GM23338 (cell line): ENCODE results near the gene RIPPLY1. TPM values are rescaled to one million over a fixed set of nuclear protein-coding genes. Genes with fewer than 3 reads are reported as not detected.

Experiments
- ATAC-seq: fragments of 200-7000 bp; cut with Tn5 transposase; 3 replicates; pipeline ENCODE4 v1.9.1; 2020
- DNase-seq: peaks from one replicate; pipeline ENCODE4 v3.0.0-alpha.2; 2015; ENCODE audit warnings: low spot score
- H2AFZ ChIP-seq: fragments of 200-600 bp; sonication (generic); 2 replicates; pipeline ENCODE4 v1.8.0; 2016; ENCODE audit warnings: antibody characterized with exemption, mild to moderate bottlenecking, moderate library complexity
- H3F3A ChIP-seq: fragments of 200-600 bp; sonication (generic); replicated peaks from 2 replicates; pipeline ENCODE4 v1.8.0; 2017; ENCODE audit warnings: antibody characterized with exemption, mixed run types, low read depth
- H3K27ac ChIP-seq: fragments of 200-600 bp; sonication (generic); 2 replicates; pipeline ENCODE4 v1.6.1; 2016; ENCODE audit warnings: low read depth
- H3K27me3 ChIP-seq: fragments of 200-600 bp; sonication (generic); 2 replicates; pipeline ENCODE4 v1.8.0; 2016; ENCODE audit warnings: mild to moderate bottlenecking, mixed run types, moderate library complexity; ENCODE audit not compliant: insufficient read depth
- H3K36me3 ChIP-seq: fragments of 200-600 bp; sonication (generic); 2 replicates; pipeline ENCODE4 v1.8.0; 2016; ENCODE audit warnings: mild to moderate bottlenecking; ENCODE audit not compliant: insufficient read depth
- H3K4me1 ChIP-seq: fragments of 200-600 bp; sonication (generic); 2 replicates; pipeline ENCODE4 v1.8.0; 2016; ENCODE audit warnings: mild to moderate bottlenecking, moderate library complexity; ENCODE audit not compliant: insufficient read depth
- H3K4me2 ChIP-seq: fragments of 200-600 bp; sonication (generic); 2 replicates; pipeline ENCODE4 v1.7.1; 2017; ENCODE audit warnings: mixed run types
- H3K4me3 ChIP-seq: fragments of 200-600 bp; sonication (generic); 2 replicates; pipeline ENCODE4 v1.6.1; 2016; ENCODE audit warnings: mixed run types
- H3K79me2 ChIP-seq: fragments of 200-600 bp; sonication (generic); replicated peaks from 2 replicates; pipeline ENCODE4 v1.8.0; 2017; ENCODE audit warnings: mild to moderate bottlenecking; ENCODE audit not compliant: insufficient read depth
- H3K9me2 ChIP-seq: fragments of 200-600 bp; sonication (generic); 2 replicates; pipeline ENCODE4 v1.8.0; 2017; ENCODE audit not compliant: insufficient read depth
- H4K20me1 ChIP-seq: fragments of 200-600 bp; sonication (generic); replicated peaks from 2 replicates; pipeline ENCODE4 v1.8.0; 2017; ENCODE audit warnings: mild to moderate bottlenecking; ENCODE audit not compliant: insufficient read depth
- H3K27ac Mint-ChIP-seq: 2 replicates; pipeline ENCODE4 v1.8.0; 2020; ENCODE audit warnings: inconsistent platforms, mild to moderate bottlenecking, moderate library complexity, mixed read lengths
- H3K27me3 Mint-ChIP-seq: 3 replicates; pipeline ENCODE4 v1.8.0; 2022; ENCODE audit warnings: low read depth, mild to moderate bottlenecking, moderate library complexity, mixed read lengths, inconsistent platforms; ENCODE audit not compliant: insufficient read depth, poor library complexity
- H3K36me3 Mint-ChIP-seq: 3 replicates; pipeline ENCODE4 v1.8.0; 2021; ENCODE audit warnings: low read depth, mild to moderate bottlenecking, inconsistent platforms, moderate library complexity, mixed read lengths
- H3K4me1 Mint-ChIP-seq: 3 replicates; pipeline ENCODE4 v1.8.0; 2020; ENCODE audit warnings: mild to moderate bottlenecking, inconsistent platforms, mixed read lengths
- H3K4me3 Mint-ChIP-seq: 3 replicates; pipeline ENCODE4 v1.8.0; 2021; ENCODE audit warnings: moderate library complexity, mild to moderate bottlenecking, inconsistent platforms, mixed read lengths
- H3K9me3 Mint-ChIP-seq: 3 replicates; pipeline ENCODE4 v1.8.0; 2020; ENCODE audit warnings: moderate library complexity, mild to moderate bottlenecking, inconsistent platforms, mixed read lengths
- CREB1 ChIP-seq: fragments of 250-450 bp; sonication (Bioruptor Pico); IDR thresholded peaks from 2 replicates; pipeline ENCODE4 v1.5.0; 2020; ENCODE audit warnings: low read depth, mild to moderate bottlenecking, moderate library complexity
- EZH2 ChIP-seq: fragments of 200-600 bp; sonication (generic); IDR thresholded peaks from one replicate; pipeline ENCODE4 v1.8.0; 2017; ENCODE audit warnings: antibody characterized with exemption, mild to moderate bottlenecking, low read depth; ENCODE audit not compliant: unreplicated experiment
- EZH2phosphoT487 ChIP-seq: fragments of 200-600 bp; sonication (generic); IDR thresholded peaks from one replicate; pipeline ENCODE4 v1.8.1; 2018; ENCODE audit warnings: antibody characterized with exemption; ENCODE audit not compliant: unreplicated experiment
- JUNB ChIP-seq: IDR thresholded peaks from one replicate; pipeline ENCODE4 v1.6.1; 2016; ENCODE audit warnings: antibody characterized with exemption; ENCODE audit not compliant: unreplicated experiment
- NANOG ChIP-seq: IDR thresholded peaks from 2 replicates; pipeline ENCODE4 v1.6.1; 2016; ENCODE audit warnings: antibody characterized with exemption, borderline replicate concordance
- POLR2AphosphoS5 ChIP-seq: IDR thresholded peaks from 2 replicates; pipeline ENCODE4 v1.6.1; 2016; ENCODE audit warnings: antibody characterized with exemption, low read depth
- STAT1 ChIP-seq: IDR thresholded peaks from one replicate; pipeline ENCODE4 v1.6.1; 2016; ENCODE audit warnings: antibody characterized with exemption; ENCODE audit not compliant: unreplicated experiment
- ZNF114 ChIP-seq: fragments of 250-450 bp; sonication (Bioruptor Pico); IDR thresholded peaks from 2 replicates; pipeline ENCODE4 v1.5.0; 2020; ENCODE audit warnings: mild to moderate bottlenecking, moderate library complexity
- ZNF331 ChIP-seq: fragments of 250-450 bp; sonication (Bioruptor Pico); IDR thresholded peaks from 2 replicates; pipeline ENCODE4 v1.5.0; 2020; ENCODE audit warnings: low read depth, mild to moderate bottlenecking, moderate library complexity
- polyA plus RNA-seq: library from polyadenylated mRNA; unstranded; fragments of >200 nt; fragmentation: Nextera tagmentation; extraction: Ambion mirVana; gene quantifications from 2 replicates; pipeline ENCODE4 v1.2.1, GENCODE V29; 2016
- total RNA-seq: library from RNA; depleted of rRNA; stranded (reverse); fragments of >200 nt; shearing (Covaris generic); gene quantifications from 2 replicates; pipeline ENCODE4 v1.2.3, GENCODE V29; 2014
- TF ChIP-seq, protein P1 (sequence below): IDR thresholded peaks from 2 replicates; pipeline ENCODE4 v1.6.1; 2016; ENCODE audit warnings: antibody characterized with exemption
- TF ChIP-seq, protein P2 (sequence below): IDR thresholded peaks from one replicate; pipeline ENCODE4 v1.6.1; 2018; ENCODE audit warnings: antibody characterized with exemption; ENCODE audit not compliant: unreplicated experiment

Gene RIPPLY1
- total and polyA plus RNA-seq, 2 experiments from 2014 or later, result not detected

DNA sequence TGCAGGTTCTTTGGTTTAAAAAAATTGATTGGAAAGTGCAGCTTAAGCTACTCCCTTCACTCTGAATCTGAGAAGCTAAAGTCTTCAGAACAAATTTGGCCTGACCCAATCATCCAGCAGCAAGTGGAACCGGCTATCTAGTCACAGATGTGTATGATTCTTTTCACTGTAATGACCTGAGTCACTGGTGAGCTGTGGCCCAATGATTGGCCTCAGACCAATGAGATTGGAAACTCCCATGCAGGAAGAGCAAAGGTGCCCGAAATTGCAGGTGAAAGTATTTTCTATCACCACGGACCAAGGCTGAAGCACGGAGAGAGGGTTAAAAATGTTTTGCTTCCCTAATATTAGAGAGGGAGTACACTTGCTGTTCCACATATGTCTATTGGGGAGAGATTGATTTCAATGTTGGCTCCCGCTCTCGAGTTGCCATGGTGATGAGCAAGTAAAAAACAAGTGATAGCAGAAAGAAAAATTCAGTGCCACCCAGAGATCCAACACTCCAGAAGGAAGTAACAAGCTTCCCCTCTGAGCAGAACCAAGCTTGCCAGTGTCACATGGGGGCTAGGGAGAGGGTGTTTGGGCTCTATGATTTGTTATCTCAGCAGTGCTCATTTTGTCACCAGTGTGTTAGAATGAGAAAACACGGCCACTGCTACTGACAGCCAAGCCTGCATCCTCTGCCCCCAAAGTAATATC lies 11.2 kb downstream of the RIPPLY1 start:
- no peaks in the 10 kb centered on the region for H3K27me3 ChIP-seq
- H3K27ac Mint-ChIP-seq, result no peak overlapping the region
- no peak for DNase-seq
- TF ChIP-seq ZNF331 (CRISPR knock-in tag) (no peak), STAT1 (no peak), EZH2 (no peak), ZNF114 (no peak), CREB1 (CRISPR knock-in tag) (no peak), JUNB (no peak), POLR2AphosphoS5 (no peak), NANOG (no peak)
- TF ChIP-seq, protein P1, sequence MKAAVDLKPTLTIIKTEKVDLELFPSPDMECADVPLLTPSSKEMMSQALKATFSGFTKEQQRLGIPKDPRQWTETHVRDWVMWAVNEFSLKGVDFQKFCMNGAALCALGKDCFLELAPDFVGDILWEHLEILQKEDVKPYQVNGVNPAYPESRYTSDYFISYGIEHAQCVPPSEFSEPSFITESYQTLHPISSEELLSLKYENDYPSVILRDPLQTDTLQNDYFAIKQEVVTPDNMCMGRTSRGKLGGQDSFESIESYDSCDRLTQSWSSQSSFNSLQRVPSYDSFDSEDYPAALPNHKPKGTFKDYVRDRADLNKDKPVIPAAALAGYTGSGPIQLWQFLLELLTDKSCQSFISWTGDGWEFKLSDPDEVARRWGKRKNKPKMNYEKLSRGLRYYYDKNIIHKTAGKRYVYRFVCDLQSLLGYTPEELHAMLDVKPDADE, result no peak
- peaks cover 2% of the 10 kb centered on the region for H3K27me3 Mint-ChIP-seq
- H3K4me3 Mint-ChIP-seq, result no peak overlapping the region
- no peaks in the 10 kb centered on the region for H4K20me1 ChIP-seq
- no peak for ATAC-seq
- H3K27ac ChIP-seq, result no peak overlapping the region
- no peaks in the 10 kb centered on the region for H3F3A ChIP-seq
- no peaks in the 10 kb centered on the region for H3K79me2 ChIP-seq
- no peak overlapping the region for H3K4me3 ChIP-seq
- no peak overlapping the region for H2AFZ ChIP-seq
- H3K9me3 Mint-ChIP-seq, result no peaks in the 10 kb centered on the region
- H3K4me1 Mint-ChIP-seq, result no peaks in the 10 kb centered on the region
- no peaks in the 10 kb centered on the region for H3K4me1 ChIP-seq
- no peaks in the 10 kb centered on the region for H3K36me3 ChIP-seq
- no peak overlapping the region for H3K4me2 ChIP-seq
- no peaks in the 10 kb centered on the region for H3K36me3 Mint-ChIP-seq
- no peaks in the 10 kb centered on the region for H3K9me2 ChIP-seq

DNA sequence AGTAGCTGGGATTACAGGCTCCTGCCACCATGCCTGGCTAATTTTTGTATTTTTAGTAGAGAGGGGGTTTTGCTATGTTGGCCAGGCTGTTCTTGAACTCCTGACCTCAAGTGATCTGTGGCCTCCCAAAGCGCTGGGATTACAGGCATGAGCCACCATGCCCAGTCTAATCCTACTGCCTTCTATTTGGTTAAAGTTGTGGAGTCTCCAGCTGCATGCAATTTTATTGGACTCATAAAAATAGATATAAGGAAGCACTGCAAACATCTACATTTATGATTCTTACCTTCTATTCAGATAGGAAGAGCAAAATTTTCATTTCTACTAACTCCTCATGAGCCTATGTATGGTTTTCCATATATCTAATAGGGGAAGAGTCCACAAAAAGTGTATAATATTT lies 13.7 kb downstream of the RIPPLY1 start:
- no peak for ATAC-seq

More for the DNA sequence above, 13.7 kb downstream of the RIPPLY1 start:
- H3K4me1 ChIP-seq, result no peaks in the 10 kb centered on the region
- no peaks in the 10 kb centered on the region for H4K20me1 ChIP-seq
- DNase-seq, result no peak
- no peak overlapping the region for H3K4me2 ChIP-seq
- Mint-ChIP-seq H3K4me3 (no peak overlapping the region), H3K27ac (no peak overlapping the region), H3K36me3 (no peaks in the 10 kb centered on the region), H3K4me1 (no peaks in the 10 kb centered on the region), H3K27me3 (peaks cover 2% of the 10 kb centered on the region), H3K9me3 (no peaks in the 10 kb centered on the region)
- no peaks in the 10 kb centered on the region for H3K79me2 ChIP-seq
- no peak overlapping the region for H3K27ac ChIP-seq
- no peaks in the 10 kb centered on the region for H3K36me3 ChIP-seq
- TF ChIP-seq ZNF331 (CRISPR knock-in tag) (no peak), EZH2phosphoT487 (no peak), EZH2 (no peak), STAT1 (no peak), ZNF114 (no peak), POLR2AphosphoS5 (no peak), JUNB (no peak)
- TF ChIP-seq, protein P2, sequence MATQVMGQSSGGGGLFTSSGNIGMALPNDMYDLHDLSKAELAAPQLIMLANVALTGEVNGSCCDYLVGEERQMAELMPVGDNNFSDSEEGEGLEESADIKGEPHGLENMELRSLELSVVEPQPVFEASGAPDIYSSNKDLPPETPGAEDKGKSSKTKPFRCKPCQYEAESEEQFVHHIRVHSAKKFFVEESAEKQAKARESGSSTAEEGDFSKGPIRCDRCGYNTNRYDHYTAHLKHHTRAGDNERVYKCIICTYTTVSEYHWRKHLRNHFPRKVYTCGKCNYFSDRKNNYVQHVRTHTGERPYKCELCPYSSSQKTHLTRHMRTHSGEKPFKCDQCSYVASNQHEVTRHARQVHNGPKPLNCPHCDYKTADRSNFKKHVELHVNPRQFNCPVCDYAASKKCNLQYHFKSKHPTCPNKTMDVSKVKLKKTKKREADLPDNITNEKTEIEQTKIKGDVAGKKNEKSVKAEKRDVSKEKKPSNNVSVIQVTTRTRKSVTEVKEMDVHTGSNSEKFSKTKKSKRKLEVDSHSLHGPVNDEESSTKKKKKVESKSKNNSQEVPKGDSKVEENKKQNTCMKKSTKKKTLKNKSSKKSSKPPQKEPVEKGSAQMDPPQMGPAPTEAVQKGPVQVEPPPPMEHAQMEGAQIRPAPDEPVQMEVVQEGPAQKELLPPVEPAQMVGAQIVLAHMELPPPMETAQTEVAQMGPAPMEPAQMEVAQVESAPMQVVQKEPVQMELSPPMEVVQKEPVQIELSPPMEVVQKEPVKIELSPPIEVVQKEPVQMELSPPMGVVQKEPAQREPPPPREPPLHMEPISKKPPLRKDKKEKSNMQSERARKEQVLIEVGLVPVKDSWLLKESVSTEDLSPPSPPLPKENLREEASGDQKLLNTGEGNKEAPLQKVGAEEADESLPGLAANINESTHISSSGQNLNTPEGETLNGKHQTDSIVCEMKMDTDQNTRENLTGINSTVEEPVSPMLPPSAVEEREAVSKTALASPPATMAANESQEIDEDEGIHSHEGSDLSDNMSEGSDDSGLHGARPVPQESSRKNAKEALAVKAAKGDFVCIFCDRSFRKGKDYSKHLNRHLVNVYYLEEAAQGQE, result no peak
- H3K4me3 ChIP-seq, result no peak overlapping the region
- H2AFZ ChIP-seq, result no peak overlapping the region
- no peaks in the 10 kb centered on the region for H3F3A ChIP-seq
- H3K9me2 ChIP-seq, result no peaks in the 10 kb centered on the region
- no peaks in the 10 kb centered on the region for H3K27me3 ChIP-seq
